Endodermal cell (in vitro differentiated cells): ENCODE measurements around the gene DLG2. TPM values are rescaled to one million over a fixed set of nuclear protein-coding genes. Genes with fewer than 3 reads are reported as not detected.

ENCODE experiments used
- DNase-seq: peaks from one replicate; pipeline ENCODE4 v3.0.0-alpha.2; 2017
- H3K27ac ChIP-seq: 2 replicates; pipeline ENCODE4 v1.5.1; 2013; ENCODE audit warnings: mild to moderate bottlenecking, low read depth, low read length, moderate library complexity
- H3K27me3 ChIP-seq: 2 replicates; pipeline ENCODE4 v1.6.1; 2013; ENCODE audit warnings: mild to moderate bottlenecking, low read length, moderate library complexity; ENCODE audit not compliant: insufficient read depth, control insufficient read depth, poor library complexity, severe bottlenecking
- H3K36me3 ChIP-seq: 2 replicates; pipeline ENCODE4 v1.7.0; 2013; ENCODE audit warnings: mild to moderate bottlenecking, low read length, moderate library complexity; ENCODE audit not compliant: control insufficient read depth, insufficient read depth
- H3K4me1 ChIP-seq: one replicate; pipeline ENCODE4 v1.7.0; 2013; ENCODE audit warnings: low read length; ENCODE audit not compliant: control insufficient read depth, insufficient read depth
- H3K4me3 ChIP-seq: 2 replicates; pipeline ENCODE4 v1.5.1; 2013; ENCODE audit warnings: mild to moderate bottlenecking, low read length, moderate library complexity
- H3K9ac ChIP-seq: 2 replicates; pipeline ENCODE4 v1.6.1; 2013; ENCODE audit warnings: mild to moderate bottlenecking, low read length, moderate library complexity; ENCODE audit not compliant: poor library complexity, severe bottlenecking; ENCODE audit errors: extremely low read depth
- H3K9me3 ChIP-seq: 2 replicates; pipeline ENCODE4 v1.6.1; 2013; ENCODE audit warnings: mild to moderate bottlenecking, low read length, moderate library complexity; ENCODE audit not compliant: control insufficient read depth
- H3K27ac Mint-ChIP-seq: 2 replicates; pipeline ENCODE4 v1.8.0; 2020; ENCODE audit warnings: mixed read lengths
- H3K27me3 Mint-ChIP-seq: 2 replicates; pipeline ENCODE4 v1.8.0; 2021; ENCODE audit warnings: mild to moderate bottlenecking, mixed read lengths; ENCODE audit not compliant: insufficient read depth
- H3K36me3 Mint-ChIP-seq: 2 replicates; pipeline ENCODE4 v1.8.0; 2020; ENCODE audit warnings: low read depth, mixed read lengths
- H3K4me1 Mint-ChIP-seq: 2 replicates; pipeline ENCODE4 v1.8.0; 2020; ENCODE audit warnings: mixed read lengths
- H3K4me3 Mint-ChIP-seq: 2 replicates; pipeline ENCODE4 v1.8.0; 2020; ENCODE audit warnings: mild to moderate bottlenecking, moderate library complexity, mixed read lengths
- H3K9me3 Mint-ChIP-seq: 2 replicates; pipeline ENCODE4 v1.8.0; 2020; ENCODE audit warnings: mild to moderate bottlenecking, mixed read lengths
- WGBS, 2 experiments: methylation state at CpG; one replicate each; pipeline versions ENCODE4 v1.1.5 to v1.1.7; 2013; ENCODE audit warnings: missing lambda C conversion rate in 2 of 2, mixed read lengths in 1 of 2; ENCODE audit not compliant: insufficient coverage in 1 of 2, insufficient read length in 1 of 2; 5-methylcytosine and 5-hydroxymethylcytosine counted together
- total RNA-seq, 2 donors: library from RNA; stranded (reverse); fragmentation: NEBNext Ultra II Directional in 1 of 2; extraction: Animal tissue kit (Norgen Biotek cat#: 25700) in 1 of 2; gene quantifications; 2 replicates in 1 of 2; 3 replicates in 1 of 2; pipeline ENCODE4 v1.2.1, GENCODE V29; 2021
- TF ChIP-seq, protein P1 (sequence below): fragments of 200-600 bp; sonication (generic); conservative IDR thresholded peaks from 2 replicates; pipeline ENCODE4 v1.5.0; 2021; ENCODE audit warnings: antibody characterized with exemption, mild to moderate bottlenecking

Gene DLG2
- total RNA-seq, 2 donors from 2014 or later = 9.6 to 10.6 TPM

- no peaks in the 10 kb centered on the region for H3K36me3 ChIP-seq
- no peak overlapping the region for H3K27ac ChIP-seq
- Mint-ChIP-seq H3K27me3 (no peaks in the 10 kb centered on the region), H3K4me3 (no peak overlapping the region), H3K27ac (no peak overlapping the region), H3K36me3 (no peaks in the 10 kb centered on the region), H3K4me1 (peaks cover 14% of the 10 kb centered on the region), H3K9me3 (no peaks in the 10 kb centered on the region)
- TF ChIP-seq, protein P1, sequence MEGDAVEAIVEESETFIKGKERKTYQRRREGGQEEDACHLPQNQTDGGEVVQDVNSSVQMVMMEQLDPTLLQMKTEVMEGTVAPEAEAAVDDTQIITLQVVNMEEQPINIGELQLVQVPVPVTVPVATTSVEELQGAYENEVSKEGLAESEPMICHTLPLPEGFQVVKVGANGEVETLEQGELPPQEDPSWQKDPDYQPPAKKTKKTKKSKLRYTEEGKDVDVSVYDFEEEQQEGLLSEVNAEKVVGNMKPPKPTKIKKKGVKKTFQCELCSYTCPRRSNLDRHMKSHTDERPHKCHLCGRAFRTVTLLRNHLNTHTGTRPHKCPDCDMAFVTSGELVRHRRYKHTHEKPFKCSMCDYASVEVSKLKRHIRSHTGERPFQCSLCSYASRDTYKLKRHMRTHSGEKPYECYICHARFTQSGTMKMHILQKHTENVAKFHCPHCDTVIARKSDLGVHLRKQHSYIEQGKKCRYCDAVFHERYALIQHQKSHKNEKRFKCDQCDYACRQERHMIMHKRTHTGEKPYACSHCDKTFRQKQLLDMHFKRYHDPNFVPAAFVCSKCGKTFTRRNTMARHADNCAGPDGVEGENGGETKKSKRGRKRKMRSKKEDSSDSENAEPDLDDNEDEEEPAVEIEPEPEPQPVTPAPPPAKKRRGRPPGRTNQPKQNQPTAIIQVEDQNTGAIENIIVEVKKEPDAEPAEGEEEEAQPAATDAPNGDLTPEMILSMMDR = no peak
- no peak for DNase-seq
- H3K27me3 ChIP-seq = no peaks in the 10 kb centered on the region
- 73 to 86% methylated on average over 1 of the region's 1 CpG for WGBS, 2 experiments
- no peak overlapping the region for H3K4me3 ChIP-seq
- no peak overlapping the region for H3K9ac ChIP-seq
- peaks cover 4% of the 10 kb centered on the region for H3K4me1 ChIP-seq
- H3K9me3 ChIP-seq = no peaks in the 10 kb centered on the region
Measured at GRCh38 chr11:84503503-84503902, 1123.6 kb downstream of the DLG2 start.

- DNase-seq = no peak
- H3K27ac ChIP-seq = no peak overlapping the region
- H3K27me3 ChIP-seq = no peaks in the 10 kb centered on the region
- H3K27me3 Mint-ChIP-seq = no peaks in the 10 kb centered on the region
- no peak overlapping the region for H3K27ac Mint-ChIP-seq
- no peaks in the 10 kb centered on the region for H3K9me3 Mint-ChIP-seq
- H3K36me3 Mint-ChIP-seq = no peaks in the 10 kb centered on the region
- TF ChIP-seq, protein P1 = no peak
- H3K4me3 ChIP-seq = no peak overlapping the region
- H3K9me3 ChIP-seq = no peaks in the 10 kb centered on the region
- H3K9ac ChIP-seq = no peak overlapping the region
- H3K4me1 ChIP-seq = peaks cover 4% of the 10 kb centered on the region
- peaks cover 15% of the 10 kb centered on the region for H3K4me1 Mint-ChIP-seq
- no peaks in the 10 kb centered on the region for H3K36me3 ChIP-seq
- H3K4me3 Mint-ChIP-seq = no peak overlapping the region
Measured at GRCh38 chr11:84501750-84502149, 1125.4 kb downstream of the DLG2 start.

DNA sequence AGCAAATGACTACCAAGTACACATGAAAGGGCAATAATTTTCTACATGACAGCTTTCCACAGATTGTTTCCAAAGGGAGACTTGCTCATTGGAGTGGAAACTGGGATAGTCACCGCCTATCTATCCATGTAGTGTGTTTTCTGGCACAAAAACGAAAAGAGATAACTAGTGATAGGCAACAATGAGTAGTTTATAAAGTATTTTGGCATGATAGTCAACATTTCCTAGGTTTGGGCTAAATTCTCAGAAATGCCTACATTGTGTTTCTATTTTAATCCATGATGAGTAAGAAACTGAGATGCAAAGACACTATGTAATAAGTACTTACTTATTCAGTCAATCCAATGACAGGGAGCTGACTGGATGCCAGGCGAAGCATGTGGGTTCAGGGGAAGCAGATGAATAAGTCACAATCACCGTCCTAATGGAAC, 1129.1 kb downstream of the DLG2 start:
- 90 to 100% methylated on average over 2 to 4 of the region's 4 CpGs for WGBS, 2 experiments

More for the DNA sequence above, 1129.1 kb downstream of the DLG2 start:
- no peak overlapping the region for H3K27ac ChIP-seq
- H3K9ac ChIP-seq = no peak overlapping the region
- no peaks in the 10 kb centered on the region for H3K9me3 ChIP-seq
- H3K4me3 ChIP-seq = no peak overlapping the region
- DNase-seq = no peak
- H3K4me1 ChIP-seq = peaks cover 4% of the 10 kb centered on the region
- Mint-ChIP-seq H3K36me3 (no peaks in the 10 kb centered on the region), H3K4me1 (peaks cover 18% of the 10 kb centered on the region), H3K4me3 (no peak overlapping the region), H3K9me3 (no peaks in the 10 kb centered on the region), H3K27me3 (no peaks in the 10 kb centered on the region), H3K27ac (no peak overlapping the region)
- no peaks in the 10 kb centered on the region for H3K27me3 ChIP-seq
- TF ChIP-seq, protein P1 = no peak
- H3K36me3 ChIP-seq = no peaks in the 10 kb centered on the region
